ENCODE results near the gene SPSB3.

Gene SPSB3

DNA sequence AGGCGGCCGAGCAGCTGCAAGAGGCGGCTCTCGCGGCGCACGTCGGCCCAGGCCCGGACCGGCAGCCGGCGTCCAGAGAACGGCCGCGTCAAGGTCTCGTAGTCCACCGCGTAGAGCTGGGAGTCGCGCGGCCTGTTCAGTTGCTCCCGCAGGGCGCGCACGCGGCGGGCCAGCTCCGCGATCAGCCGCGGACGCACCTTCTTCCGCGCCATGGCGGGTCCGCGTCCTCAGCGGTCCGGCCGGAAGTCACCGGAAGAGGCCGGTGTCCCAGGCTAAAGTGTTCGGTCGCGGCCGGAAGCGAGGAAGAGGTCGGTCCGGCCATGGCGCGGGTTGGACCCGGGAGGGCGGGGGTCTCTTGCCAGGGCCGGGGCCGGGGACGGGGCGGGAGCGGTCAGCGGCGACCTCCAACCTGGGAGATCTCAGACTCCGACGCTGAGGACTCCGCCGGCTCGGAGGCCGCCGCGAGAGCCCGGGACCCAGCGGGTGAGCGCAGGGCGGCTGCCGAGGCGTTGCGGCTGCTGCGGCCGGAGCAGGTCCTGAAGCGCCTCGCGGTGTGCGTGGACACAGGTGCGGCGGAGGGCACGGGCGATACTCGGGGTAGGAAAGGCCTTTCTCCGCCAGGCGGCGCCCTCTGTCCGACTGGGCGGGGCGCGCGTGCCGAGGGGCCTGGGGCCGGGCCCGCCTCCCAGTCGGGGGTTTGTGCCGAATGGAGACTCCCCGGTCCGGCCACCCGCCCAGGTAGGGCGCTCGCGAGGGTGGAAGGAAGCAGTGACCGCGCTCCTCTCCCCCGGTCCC is 9.3 kb downstream of the SPSB3 start, which contains the start of gene MRPS34 (continued):
- TF ChIP-seq, protein P1, sequence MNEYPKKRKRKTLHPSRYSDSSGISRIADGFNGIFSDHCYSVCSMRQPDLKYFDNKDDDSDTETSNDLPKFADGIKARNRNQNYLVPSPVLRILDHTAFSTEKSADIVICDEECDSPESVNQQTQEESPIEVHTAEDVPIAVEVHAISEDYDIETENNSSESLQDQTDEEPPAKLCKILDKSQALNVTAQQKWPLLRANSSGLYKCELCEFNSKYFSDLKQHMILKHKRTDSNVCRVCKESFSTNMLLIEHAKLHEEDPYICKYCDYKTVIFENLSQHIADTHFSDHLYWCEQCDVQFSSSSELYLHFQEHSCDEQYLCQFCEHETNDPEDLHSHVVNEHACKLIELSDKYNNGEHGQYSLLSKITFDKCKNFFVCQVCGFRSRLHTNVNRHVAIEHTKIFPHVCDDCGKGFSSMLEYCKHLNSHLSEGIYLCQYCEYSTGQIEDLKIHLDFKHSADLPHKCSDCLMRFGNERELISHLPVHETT (tag by site-specific recombination; IDR thresholded peaks at IDR 0.05) = peak; percentile 74
- TF ChIP-seq, protein P2, sequence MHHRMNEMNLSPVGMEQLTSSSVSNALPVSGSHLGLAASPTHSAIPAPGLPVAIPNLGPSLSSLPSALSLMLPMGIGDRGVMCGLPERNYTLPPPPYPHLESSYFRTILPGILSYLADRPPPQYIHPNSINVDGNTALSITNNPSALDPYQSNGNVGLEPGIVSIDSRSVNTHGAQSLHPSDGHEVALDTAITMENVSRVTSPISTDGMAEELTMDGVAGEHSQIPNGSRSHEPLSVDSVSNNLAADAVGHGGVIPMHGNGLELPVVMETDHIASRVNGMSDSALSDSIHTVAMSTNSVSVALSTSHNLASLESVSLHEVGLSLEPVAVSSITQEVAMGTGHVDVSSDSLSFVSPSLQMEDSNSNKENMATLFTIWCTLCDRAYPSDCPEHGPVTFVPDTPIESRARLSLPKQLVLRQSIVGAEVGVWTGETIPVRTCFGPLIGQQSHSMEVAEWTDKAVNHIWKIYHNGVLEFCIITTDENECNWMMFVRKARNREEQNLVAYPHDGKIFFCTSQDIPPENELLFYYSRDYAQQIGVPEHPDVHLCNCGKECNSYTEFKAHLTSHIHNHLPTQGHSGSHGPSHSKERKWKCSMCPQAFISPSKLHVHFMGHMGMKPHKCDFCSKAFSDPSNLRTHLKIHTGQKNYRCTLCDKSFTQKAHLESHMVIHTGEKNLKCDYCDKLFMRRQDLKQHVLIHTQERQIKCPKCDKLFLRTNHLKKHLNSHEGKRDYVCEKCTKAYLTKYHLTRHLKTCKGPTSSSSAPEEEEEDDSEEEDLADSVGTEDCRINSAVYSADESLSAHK (tag by site-specific recombination; IDR thresholded peaks at IDR 0.05) = peak; percentile 44; the same call in 1 of the 2 replicates
- peak; percentile 85 for TF ChIP-seq ZNF76 (tag by site-specific recombination; IDR thresholded peaks at IDR 0.05; ENCODE audit: borderline replicate concordance, low read depth)
- no peak for TF ChIP-seq ZNF792 (tag by site-specific recombination; IDR thresholded peaks at IDR 0.05)
- peak; percentile 83 for TF ChIP-seq ZNF501 (tag by site-specific recombination; IDR thresholded peaks at IDR 0.05)

DNA sequence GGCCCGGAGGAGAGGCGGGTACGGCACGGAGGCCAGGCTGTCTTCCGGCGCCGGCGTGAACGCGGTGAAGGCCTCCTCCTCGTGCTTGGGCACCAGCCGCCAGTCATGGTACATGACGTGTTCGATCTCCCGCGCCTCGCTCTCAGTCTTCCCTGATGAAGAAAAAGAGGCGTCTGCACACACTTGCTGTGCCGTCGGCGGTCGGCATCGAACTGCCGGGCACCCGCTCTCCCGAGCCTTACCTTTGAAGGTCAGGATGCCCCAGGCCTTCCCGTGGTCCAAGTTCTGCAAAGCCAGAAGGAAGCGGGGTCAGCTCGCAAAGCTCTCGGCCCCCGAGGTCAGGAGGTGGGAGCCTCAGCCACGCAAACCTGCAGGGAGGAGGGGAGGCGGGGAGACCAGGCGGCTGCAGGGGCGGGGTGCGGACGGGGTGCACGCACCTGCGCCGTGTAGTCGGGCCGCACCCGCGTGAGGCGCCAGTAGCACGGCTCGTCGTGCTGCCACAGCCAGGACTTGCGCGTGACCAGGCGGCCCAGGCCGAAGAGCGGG is 9.9 kb downstream of the SPSB3 start, which contains the start of gene EME2:
Gene EME2 (plus strand): TSS at position 449 of the 546 bp plus-strand sequence. CDS start 418 bp downstream, outside the sequence.
- Histone ChIP-seq H3K36me3 (ENCODE audit: control insufficient read depth in 2 of 2, insufficient read depth in 1 of 2, low read length in 2 of 2) (peaks cover 0 to 77% of the 10 kb centered on the region in 2 experiments; a peak in 1 of 3 replicates), H3K27ac (ENCODE audit: extremely low read depth, low read depth, low read length) (peak within 1 kb of the TSS; percentile 94), H3K4me3 (ENCODE audit: low read depth, low read length) (peak within 1 kb of the TSS; percentile 95), H3K4me1 (ENCODE audit: control insufficient read depth, insufficient read depth, low read length) (peaks cover 9% of the 10 kb centered on the region), H3K9me3 (ENCODE audit: control insufficient read depth, insufficient read depth, low read depth, low read length) (no peaks in the 10 kb centered on the region)
- ChIA-PET CTCF (interaction anchor here (0.6 to 0.7 kb wide), 3 partner anchors 65 to 547 kb away, joined by 3 read pairs; no protein-coding TSS in a partner anchor), POLR2A (interaction anchor here (0.5 to 6.0 kb wide), 10 partner anchors 9 to 269 kb away, joined by 3 to 113 read pairs (median 4); partner anchors contain the start of genes CRAMP1, IFT140, JPT2 and MAPK8IP3)
- TF ChIP-seq ZNF335 (tag by site-specific recombination; conservative IDR thresholded peaks at IDR 0.05) (peak; percentile 57), SP2 (tag by site-specific recombination; IDR thresholded peaks at IDR 0.05) (peak; percentile 69), ZNF350 (tag by site-specific recombination; IDR thresholded peaks at IDR 0.05) (no peak), ZNF677 (tag by site-specific recombination; IDR thresholded peaks at IDR 0.05) (no peak), ZNF76 (tag by site-specific recombination; IDR thresholded peaks at IDR 0.05; ENCODE audit: borderline replicate concordance, low read depth) (0 out of 2 replicates have a peak, but pooled peaks have one; percentile 9), IKZF3 (tag by site-specific recombination; IDR thresholded peaks at IDR 0.05) (no peak), ZNF626 (tag by site-specific recombination; IDR thresholded peaks at IDR 0.05) (no peak), ZNF184 (tag by site-specific recombination; IDR thresholded peaks at IDR 0.05) (no peak), ZFP41 (tag by site-specific recombination; IDR thresholded peaks at IDR 0.05; ENCODE audit: borderline replicate concordance) (no peak), ZNF610 (tag by site-specific recombination; IDR thresholded peaks at IDR 0.05; ENCODE audit: borderline replicate concordance) (no peak), KLF1 (tag by site-specific recombination; IDR thresholded peaks at IDR 0.05) (no peak), SP3 (tag by site-specific recombination; IDR thresholded peaks at IDR 0.05) (peak; percentile 33; the same call in 1 of the 2 replicates), ZNF777 (tag by site-specific recombination; IDR thresholded peaks at IDR 0.05; ENCODE audit: borderline replicate concordance) (0 out of 2 replicates have a peak, but pooled peaks have one; percentile 25), ZNF266 (tag by site-specific recombination; IDR thresholded peaks at IDR 0.05; ENCODE audit: low read depth) (no peak), TCF7L2 (IDR thresholded peaks at IDR 0.05; ENCODE audit: borderline replicate concordance, low read depth, low read length) (no peak), ZNF10 (tag by site-specific recombination; IDR thresholded peaks at IDR 0.05) (peak; percentile 40; the same call in 1 of the 2 replicates), ZNF837 (tag by site-specific recombination; IDR thresholded peaks at IDR 0.05) (no peak), ZNF394 (tag by site-specific recombination; IDR thresholded peaks at IDR 0.05; ENCODE audit: borderline replicate concordance) (no peak)
- TF ChIP-seq, protein P3, sequence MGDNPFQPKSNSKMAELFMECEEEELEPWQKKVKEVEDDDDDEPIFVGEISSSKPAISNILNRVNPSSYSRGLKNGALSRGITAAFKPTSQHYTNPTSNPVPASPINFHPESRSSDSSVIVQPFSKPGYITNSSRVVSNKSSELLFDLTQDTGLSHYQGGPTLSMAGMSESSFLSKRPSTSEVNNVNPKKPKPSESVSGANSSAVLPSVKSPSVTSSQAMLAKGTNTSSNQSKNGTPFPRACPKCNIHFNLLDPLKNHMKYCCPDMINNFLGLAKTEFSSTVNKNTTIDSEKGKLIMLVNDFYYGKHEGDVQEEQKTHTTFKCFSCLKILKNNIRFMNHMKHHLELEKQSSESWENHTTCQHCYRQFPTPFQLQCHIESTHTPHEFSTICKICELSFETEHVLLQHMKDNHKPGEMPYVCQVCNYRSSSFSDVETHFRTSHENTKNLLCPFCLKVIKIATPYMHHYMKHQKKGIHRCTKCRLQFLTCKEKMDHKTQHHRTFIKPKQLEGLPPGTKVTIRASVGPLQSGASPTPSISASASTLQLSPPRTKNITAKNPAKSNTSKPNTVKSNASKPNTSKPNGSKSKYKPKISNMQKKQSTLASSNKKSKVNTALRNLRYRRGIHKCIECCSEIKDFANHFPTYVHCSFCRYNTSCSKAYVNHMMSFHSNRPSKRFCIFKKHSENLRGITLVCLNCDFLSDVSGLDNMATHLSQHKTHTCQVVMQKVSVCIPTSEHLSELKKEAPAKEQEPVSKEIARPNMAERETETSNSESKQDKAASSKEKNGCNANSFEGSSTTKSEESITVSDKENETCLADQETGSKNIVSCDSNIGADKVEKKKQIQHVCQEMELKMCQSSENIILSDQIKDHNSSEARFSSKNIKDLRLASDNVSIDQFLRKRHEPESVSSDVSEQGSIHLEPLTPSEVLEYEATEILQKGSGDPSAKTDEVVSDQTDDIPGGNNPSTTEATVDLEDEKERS (tag by site-specific recombination; IDR thresholded peaks at IDR 0.05) = no peak
- TF ChIP-seq, protein P4, sequence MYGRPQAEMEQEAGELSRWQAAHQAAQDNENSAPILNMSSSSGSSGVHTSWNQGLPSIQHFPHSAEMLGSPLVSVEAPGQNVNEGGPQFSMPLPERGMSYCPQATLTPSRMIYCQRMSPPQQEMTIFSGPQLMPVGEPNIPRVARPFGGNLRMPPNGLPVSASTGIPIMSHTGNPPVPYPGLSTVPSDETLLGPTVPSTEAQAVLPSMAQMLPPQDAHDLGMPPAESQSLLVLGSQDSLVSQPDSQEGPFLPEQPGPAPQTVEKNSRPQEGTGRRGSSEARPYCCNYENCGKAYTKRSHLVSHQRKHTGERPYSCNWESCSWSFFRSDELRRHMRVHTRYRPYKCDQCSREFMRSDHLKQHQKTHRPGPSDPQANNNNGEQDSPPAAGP (tag by site-specific recombination; IDR thresholded peaks at IDR 0.05) = no peak
- TF ChIP-seq, protein P5, sequence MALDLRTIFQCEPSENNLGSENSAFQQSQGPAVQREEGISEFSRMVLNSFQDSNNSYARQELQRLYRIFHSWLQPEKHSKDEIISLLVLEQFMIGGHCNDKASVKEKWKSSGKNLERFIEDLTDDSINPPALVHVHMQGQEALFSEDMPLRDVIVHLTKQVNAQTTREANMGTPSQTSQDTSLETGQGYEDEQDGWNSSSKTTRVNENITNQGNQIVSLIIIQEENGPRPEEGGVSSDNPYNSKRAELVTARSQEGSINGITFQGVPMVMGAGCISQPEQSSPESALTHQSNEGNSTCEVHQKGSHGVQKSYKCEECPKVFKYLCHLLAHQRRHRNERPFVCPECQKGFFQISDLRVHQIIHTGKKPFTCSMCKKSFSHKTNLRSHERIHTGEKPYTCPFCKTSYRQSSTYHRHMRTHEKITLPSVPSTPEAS (tag by site-specific recombination; IDR thresholded peaks at IDR 0.05) = no peak
